WTC11 (cell line): ENCODE results near the gene SLC35A3. TPM values are rescaled to one million over a fixed set of nuclear protein-coding genes. Genes with fewer than 3 reads are reported as not detected.

Experiments used
- ATAC-seq: fragments of 200-7000 bp; cut with Tn5 transposase; 2 replicates; pipeline ENCODE4 v1.10.0; 2021; ENCODE audit warnings: mild to moderate bottlenecking, moderate library complexity
- CTCF ChIA-PET: fragments of 300-600 bp; sonication (Branson Sonifier 250); formaldehyde crosslinking; loops from one replicate; lab custom pipeline; 2021; ENCODE audit warnings: antibody characterized with exemption; lab: Charles Lee
- POLR2A ChIA-PET: fragments of 350-600 bp; sonication (Branson Sonifier 250); formaldehyde crosslinking; loops from one replicate; lab custom pipeline; 2021; ENCODE audit warnings: antibody characterized with exemption; lab: Charles Lee
- DNase-seq: peaks from one replicate; pipeline ENCODE4 v3.0.0; 2021; ENCODE audit warnings: low spot score
- H3K27ac Mint-ChIP-seq: 2 replicates; pipeline ENCODE4 v1.8.0; 2021; ENCODE audit warnings: mixed read lengths
- H3K27me3 Mint-ChIP-seq: 2 replicates; pipeline ENCODE4 v1.8.0; 2021; ENCODE audit warnings: low read depth, mild to moderate bottlenecking, moderate library complexity, mixed read lengths
- H3K36me3 Mint-ChIP-seq: 2 replicates; pipeline ENCODE4 v1.8.0; 2021; ENCODE audit warnings: mixed read lengths
- H3K4me1 Mint-ChIP-seq: 2 replicates; pipeline ENCODE4 v1.8.0; 2022; ENCODE audit warnings: mixed read lengths
- H3K4me3 Mint-ChIP-seq: 2 replicates; pipeline ENCODE4 v1.8.0; 2021; ENCODE audit warnings: mild to moderate bottlenecking, moderate library complexity, mixed read lengths
- H3K9me3 Mint-ChIP-seq: 2 replicates; pipeline ENCODE4 v1.8.0; 2021; ENCODE audit warnings: mixed read lengths
- ATF1 ChIP-seq: sonication (generic); formaldehyde crosslinking; IDR thresholded peaks from 2 replicates; pipeline ENCODE4 v1.8.1; 2023; ENCODE audit warnings: mild to moderate bottlenecking, moderate library complexity, missing genetic modification reagents
- CREM ChIP-seq: sonication (generic); formaldehyde crosslinking; IDR thresholded peaks from 2 replicates; pipeline ENCODE4 v1.8.1; 2022; ENCODE audit warnings: mild to moderate bottlenecking, missing genetic modification reagents, moderate library complexity
- E2F5 ChIP-seq: sonication (generic); formaldehyde crosslinking; IDR thresholded peaks from 2 replicates; pipeline ENCODE4 v1.8.1; 2022; ENCODE audit warnings: mild to moderate bottlenecking, moderate library complexity, missing genetic modification reagents
- FOXK1 ChIP-seq: sonication (generic); formaldehyde crosslinking; IDR thresholded peaks from 2 replicates; pipeline ENCODE4 v1.8.0; 2022; ENCODE audit warnings: mild to moderate bottlenecking, moderate library complexity, missing genetic modification reagents
- HMGXB4 ChIP-seq: sonication (generic); formaldehyde crosslinking; IDR thresholded peaks from 2 replicates; pipeline ENCODE4 v1.8.1; 2023; ENCODE audit warnings: mild to moderate bottlenecking, moderate library complexity, missing genetic modification reagents
- JAZF1 ChIP-seq: fragments of 250-450 bp; sonication (Bioruptor Pico); IDR thresholded peaks from 2 replicates; pipeline ENCODE4 v1.9.0; 2021; ENCODE audit warnings: moderate library complexity, mild to moderate bottlenecking, inconsistent platforms
- KAT7 ChIP-seq: sonication (generic); formaldehyde crosslinking; IDR thresholded peaks from 2 replicates; pipeline ENCODE4 v1.8.1; 2023; ENCODE audit warnings: missing genetic modification reagents, mild to moderate bottlenecking, borderline replicate concordance
- MAX ChIP-seq: sonication (generic); formaldehyde crosslinking; IDR thresholded peaks from 2 replicates; pipeline ENCODE4 v1.8.0; 2022; ENCODE audit warnings: mild to moderate bottlenecking, missing genetic modification reagents
- MYBL2 ChIP-seq: sonication (generic); formaldehyde crosslinking; IDR thresholded peaks from 2 replicates; pipeline ENCODE4 v1.8.1; 2023; ENCODE audit warnings: mild to moderate bottlenecking, moderate library complexity, missing genetic modification reagents
- NFYB ChIP-seq: sonication (generic); formaldehyde crosslinking; conservative IDR thresholded peaks from 2 replicates; pipeline ENCODE4 v1.8.0; 2022; ENCODE audit warnings: low read depth, missing genetic modification reagents
- NR2C2 ChIP-seq: sonication (generic); formaldehyde crosslinking; IDR thresholded peaks from 2 replicates; pipeline ENCODE4 v1.8.0; 2022; ENCODE audit warnings: mild to moderate bottlenecking, missing genetic modification reagents
- RORB ChIP-seq: fragments of 250-450 bp; sonication (Bioruptor Pico); IDR thresholded peaks from 2 replicates; pipeline ENCODE4 v1.9.0; 2021; ENCODE audit warnings: mild to moderate bottlenecking
- SMAD4 ChIP-seq: sonication (generic); formaldehyde crosslinking; IDR thresholded peaks from 2 replicates; pipeline ENCODE4 v1.8.0; 2022; ENCODE audit warnings: mild to moderate bottlenecking, missing genetic modification reagents
- ZBTB21 ChIP-seq: sonication (generic); formaldehyde crosslinking; IDR thresholded peaks from 2 replicates; pipeline ENCODE4 v1.8.1; 2023; ENCODE audit warnings: mild to moderate bottlenecking, missing genetic modification reagents, borderline replicate concordance
- ZNF416 ChIP-seq: fragments of 250-450 bp; sonication (Bioruptor Pico); IDR thresholded peaks from 2 replicates; pipeline ENCODE4 v1.9.0; 2021; ENCODE audit warnings: mild to moderate bottlenecking, inconsistent platforms
- total RNA-seq: library from RNA; stranded (reverse); gene quantifications from 3 replicates; pipeline ENCODE4 v1.2.3, GENCODE V29; 2021
- TF ChIP-seq, protein P1 (sequence below): sonication (generic); formaldehyde crosslinking; IDR thresholded peaks from 2 replicates; pipeline ENCODE4 v1.8.1; 2022; ENCODE audit warnings: missing genetic modification reagents, borderline replicate concordance
- TF ChIP-seq, protein P2 (sequence below): fragments of 250-450 bp; sonication (Bioruptor Pico); IDR thresholded peaks from 2 replicates; pipeline ENCODE4 v1.8.0; 2021; ENCODE audit warnings: mild to moderate bottlenecking
- TF ChIP-seq, protein P3 (sequence below): fragments of 250-450 bp; sonication (Bioruptor Pico); conservative IDR thresholded peaks from 2 replicates; pipeline ENCODE4 v1.9.0; 2021; ENCODE audit warnings: mild to moderate bottlenecking

SLC35A3 gene
- total RNA-seq, 1 experiment from 2014 or later = 14.5 TPM

- TF ChIP-seq MAX (no peak), JAZF1 (CRISPR knock-in tag) (no peak), E2F5 (CRISPR knock-in tag) (no peak)
- TF ChIP-seq, all 79 proteins: peak for 0
Observed at GRCh38 chr1:100050139-100050538, 80.3 kb downstream of the SLC35A3 start (continued).

- Mint-ChIP-seq H3K27ac (no peak overlapping the region), H3K4me3 (no peak overlapping the region), H3K36me3 (peaks cover 3% of the 10 kb centered on the region; the same call in 1 of the 2 replicates), H3K9me3 (no peaks in the 10 kb centered on the region), H3K27me3 (no peaks in the 10 kb centered on the region), H3K4me1 (peaks cover 34% of the 10 kb centered on the region)
- TF ChIP-seq, protein P1, sequence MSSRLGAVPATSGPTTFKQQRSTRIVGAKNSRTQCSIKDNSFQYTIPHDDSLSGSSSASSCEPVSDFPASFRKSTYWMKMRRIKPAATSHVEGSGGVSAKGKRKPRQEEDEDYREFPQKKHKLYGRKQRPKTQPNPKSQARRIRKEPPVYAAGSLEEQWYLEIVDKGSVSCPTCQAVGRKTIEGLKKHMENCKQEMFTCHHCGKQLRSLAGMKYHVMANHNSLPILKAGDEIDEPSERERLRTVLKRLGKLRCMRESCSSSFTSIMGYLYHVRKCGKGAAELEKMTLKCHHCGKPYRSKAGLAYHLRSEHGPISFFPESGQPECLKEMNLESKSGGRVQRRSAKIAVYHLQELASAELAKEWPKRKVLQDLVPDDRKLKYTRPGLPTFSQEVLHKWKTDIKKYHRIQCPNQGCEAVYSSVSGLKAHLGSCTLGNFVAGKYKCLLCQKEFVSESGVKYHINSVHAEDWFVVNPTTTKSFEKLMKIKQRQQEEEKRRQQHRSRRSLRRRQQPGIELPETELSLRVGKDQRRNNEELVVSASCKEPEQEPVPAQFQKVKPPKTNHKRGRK (CRISPR knock-in tag) = no peak
- TF ChIP-seq SMAD4 (CRISPR knock-in tag) = no peak
- no peak for TF ChIP-seq ZNF416 (CRISPR knock-in tag)
- no peak for TF ChIP-seq NFYB (CRISPR knock-in tag)
- TF ChIP-seq, protein P2, sequence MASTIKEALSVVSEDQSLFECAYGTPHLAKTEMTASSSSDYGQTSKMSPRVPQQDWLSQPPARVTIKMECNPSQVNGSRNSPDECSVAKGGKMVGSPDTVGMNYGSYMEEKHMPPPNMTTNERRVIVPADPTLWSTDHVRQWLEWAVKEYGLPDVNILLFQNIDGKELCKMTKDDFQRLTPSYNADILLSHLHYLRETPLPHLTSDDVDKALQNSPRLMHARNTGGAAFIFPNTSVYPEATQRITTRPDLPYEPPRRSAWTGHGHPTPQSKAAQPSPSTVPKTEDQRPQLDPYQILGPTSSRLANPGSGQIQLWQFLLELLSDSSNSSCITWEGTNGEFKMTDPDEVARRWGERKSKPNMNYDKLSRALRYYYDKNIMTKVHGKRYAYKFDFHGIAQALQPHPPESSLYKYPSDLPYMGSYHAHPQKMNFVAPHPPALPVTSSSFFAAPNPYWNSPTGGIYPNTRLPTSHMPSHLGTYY (CRISPR knock-in tag) = no peak
- TF ChIP-seq CREM = no peak
- no peak for TF ChIP-seq KAT7
- TF ChIP-seq, protein P3, sequence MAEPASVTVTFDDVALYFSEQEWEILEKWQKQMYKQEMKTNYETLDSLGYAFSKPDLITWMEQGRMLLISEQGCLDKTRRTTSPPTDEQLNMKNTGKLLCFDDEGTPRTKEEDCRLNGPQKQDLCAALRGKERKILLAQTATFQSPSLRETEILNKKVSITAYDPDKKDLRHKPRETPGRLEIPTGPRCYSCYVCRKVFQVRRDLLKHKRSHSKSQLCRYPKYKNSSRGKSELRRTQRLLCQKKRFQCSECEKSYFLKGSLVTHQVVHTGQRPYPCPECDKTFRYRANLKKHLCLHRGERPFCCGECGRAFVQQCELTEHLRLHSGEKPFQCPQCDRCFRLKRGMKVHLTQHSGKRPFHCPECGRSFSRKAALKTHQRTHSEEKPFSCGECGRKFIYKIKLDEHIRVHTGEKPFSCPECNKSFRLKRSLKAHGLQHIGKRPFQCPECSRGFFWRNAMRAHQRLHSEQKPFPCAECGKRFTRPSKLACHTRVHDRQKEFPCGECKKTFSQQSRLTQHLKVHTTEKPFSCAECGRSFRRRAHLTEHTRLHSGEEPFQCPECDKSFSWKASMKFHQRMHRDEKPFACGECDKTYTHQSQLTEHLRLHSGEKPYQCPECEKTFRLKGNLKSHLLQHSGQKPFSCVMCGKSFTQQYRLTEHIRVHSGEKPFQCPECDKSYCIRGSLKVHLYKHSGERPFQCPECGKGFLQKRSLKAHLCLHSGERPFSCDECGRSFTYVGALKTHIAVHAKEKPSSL = no peak
- TF ChIP-seq RORB (CRISPR knock-in tag) = no peak
- no peak for TF ChIP-seq HMGXB4 (CRISPR knock-in tag)
- no peak for TF ChIP-seq MYBL2 (CRISPR knock-in tag)
- no peak for TF ChIP-seq ATF1 (CRISPR knock-in tag)
- TF ChIP-seq FOXK1 = no peak
- TF ChIP-seq NR2C2 = no peak
- TF ChIP-seq ZBTB21 (CRISPR knock-in tag) = no peak
- ChIA-PET POLR2A (no interaction called here), CTCF (no interaction called here)
- no peak for DNase-seq
- no peak for ATAC-seq
Observed at GRCh38 chr1:100051401-100051800, 81.6 kb downstream of the SLC35A3 start.
